ENCODE measurements around the gene MYH7B. TPM values are rescaled to one million over a fixed set of nuclear protein-coding genes. Genes with fewer than 3 reads are reported as not detected.

The MYH7B gene
- total RNA-seq, 1 experiment from 2014 or later: 0.02 TPM

Other genes starting within 250 kb of the MYH7B start
- 21.5 and 22.2 TPM in 2 replicates for gene NCOA6, start 130.2 kb upstream of the MYH7B start, total RNA-seq (2014; rRNA removed; shearing (Covaris generic))
- gene GGT7, start 83.0 kb upstream of the MYH7B start, total RNA-seq (2014; rRNA removed; shearing (Covaris generic)): 7.5 and 11.8 TPM in 2 replicates
- gene ACSS2, start 79.3 kb upstream of the MYH7B start, total RNA-seq (2014; rRNA removed; shearing (Covaris generic)): 14.8 and 18.0 TPM in 2 replicates
- 52.8 and 53.8 TPM in 2 replicates for gene GSS, start 62 bp upstream of the MYH7B start, total RNA-seq (2014; rRNA removed; shearing (Covaris generic))
- 67.0 and 68.9 TPM in 2 replicates for gene TRPC4AP, start 136.9 kb downstream of the MYH7B start, total RNA-seq (2014; rRNA removed; shearing (Covaris generic))
- gene EDEM2, start 191.5 kb downstream of the MYH7B start, total RNA-seq (2014; rRNA removed; shearing (Covaris generic)): 19.2 and 19.4 TPM in 2 replicates
- 9.0 and 9.6 TPM in 2 replicates for gene PROCR, start 216.2 kb downstream of the MYH7B start, total RNA-seq (2014; rRNA removed; shearing (Covaris generic))

Measured in SJCRH30 (cell line).